Measurements from ENCODE around the gene CSNK1G1.

- TF ChIP-seq SMC3 (conservative IDR thresholded peaks at IDR 0.05; ENCODE audit: poor library complexity) = no peak
- TF ChIP-seq, protein P1, sequence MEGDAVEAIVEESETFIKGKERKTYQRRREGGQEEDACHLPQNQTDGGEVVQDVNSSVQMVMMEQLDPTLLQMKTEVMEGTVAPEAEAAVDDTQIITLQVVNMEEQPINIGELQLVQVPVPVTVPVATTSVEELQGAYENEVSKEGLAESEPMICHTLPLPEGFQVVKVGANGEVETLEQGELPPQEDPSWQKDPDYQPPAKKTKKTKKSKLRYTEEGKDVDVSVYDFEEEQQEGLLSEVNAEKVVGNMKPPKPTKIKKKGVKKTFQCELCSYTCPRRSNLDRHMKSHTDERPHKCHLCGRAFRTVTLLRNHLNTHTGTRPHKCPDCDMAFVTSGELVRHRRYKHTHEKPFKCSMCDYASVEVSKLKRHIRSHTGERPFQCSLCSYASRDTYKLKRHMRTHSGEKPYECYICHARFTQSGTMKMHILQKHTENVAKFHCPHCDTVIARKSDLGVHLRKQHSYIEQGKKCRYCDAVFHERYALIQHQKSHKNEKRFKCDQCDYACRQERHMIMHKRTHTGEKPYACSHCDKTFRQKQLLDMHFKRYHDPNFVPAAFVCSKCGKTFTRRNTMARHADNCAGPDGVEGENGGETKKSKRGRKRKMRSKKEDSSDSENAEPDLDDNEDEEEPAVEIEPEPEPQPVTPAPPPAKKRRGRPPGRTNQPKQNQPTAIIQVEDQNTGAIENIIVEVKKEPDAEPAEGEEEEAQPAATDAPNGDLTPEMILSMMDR (IDR thresholded peaks at IDR 0.05; ENCODE audit: poor library complexity, severe bottlenecking) = no peak
Observed at GRCh38 chr15:64125978-64126377, 230.0 kb downstream of the CSNK1G1 start.
